HG03439 (cell line): Measurements from ENCODE around the gene GJD2.

ENCODE experiments used
- ATAC-seq: cut with Tn5 transposase; IDR thresholded peaks from one replicate; pipeline ENCODE4 v1.9.1; 2021; ENCODE audit warnings: mild to moderate bottlenecking, moderate library complexity; ENCODE audit not compliant: unreplicated experiment

Gene GJD2

DNA sequence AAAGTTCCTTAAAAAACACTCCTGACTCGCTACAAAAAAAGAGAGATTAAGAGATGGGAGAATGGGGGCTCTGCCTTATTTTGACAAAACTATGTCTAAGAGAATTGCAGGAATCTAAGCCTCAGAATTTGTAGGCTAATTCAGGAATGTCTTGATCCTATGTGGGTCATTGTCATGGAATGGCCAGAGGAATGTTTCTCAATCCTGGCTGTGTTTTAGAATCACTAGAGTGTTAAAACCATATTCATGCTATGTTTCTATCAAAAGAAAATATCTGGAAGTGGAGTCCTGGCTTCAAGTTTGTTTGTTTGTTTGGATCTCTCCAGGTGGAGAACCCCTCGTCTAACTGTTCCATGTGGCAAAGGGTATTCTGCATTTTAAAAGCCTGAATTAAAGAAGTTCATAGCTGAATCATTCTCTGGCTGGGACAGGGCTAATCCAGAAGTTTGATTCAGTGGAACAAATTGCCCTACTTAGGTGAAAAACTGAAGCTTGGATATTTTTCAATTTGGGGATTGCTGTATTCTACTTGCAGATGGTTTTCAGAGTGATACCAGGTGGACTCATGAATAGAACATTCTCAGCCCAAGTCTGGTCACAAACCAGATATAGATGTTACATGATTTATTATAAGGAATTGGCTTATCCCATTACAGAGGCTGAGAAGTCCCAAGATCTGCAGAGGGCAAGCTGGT is 28.2 kb downstream of the GJD2 start:
- ATAC-seq: no peak

DNA sequence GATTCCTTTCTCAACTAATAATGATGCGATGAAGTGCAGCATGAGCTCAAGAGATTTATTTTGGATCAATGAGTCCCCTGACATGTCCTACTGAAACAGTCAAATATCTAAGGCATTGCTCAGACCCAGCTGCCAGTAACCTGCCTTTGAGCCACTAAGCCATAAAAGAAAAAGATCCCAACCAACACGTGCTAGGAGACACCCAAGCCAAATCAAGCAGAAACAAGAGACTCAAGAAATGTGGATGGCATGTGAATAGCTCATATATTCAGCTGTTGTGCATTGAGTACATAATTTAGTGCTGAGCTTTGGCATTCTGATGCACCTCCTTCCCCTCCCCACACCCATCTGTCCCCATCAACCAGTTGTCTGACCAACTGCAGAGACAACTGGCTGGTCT is 29.2 kb downstream of the GJD2 start:
- ATAC-seq: no peak

DNA sequence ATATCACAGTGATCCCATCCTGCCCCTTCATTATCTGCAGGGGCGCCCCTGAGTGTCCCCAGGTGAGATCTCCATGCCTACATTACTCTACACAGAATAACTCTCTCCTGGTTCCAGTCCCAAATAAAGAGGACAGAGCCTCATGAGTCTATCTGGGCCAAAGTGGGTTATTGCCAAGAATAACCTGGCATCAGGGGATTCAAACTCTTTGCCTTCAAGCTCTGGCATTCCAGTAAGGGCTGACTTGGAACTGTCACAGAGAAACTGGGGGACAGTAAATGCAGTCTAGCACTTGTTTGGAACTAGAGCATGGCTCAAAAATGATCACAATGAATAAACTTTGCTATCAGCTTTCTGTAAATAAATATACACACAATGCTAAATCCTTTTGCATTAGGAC is 30.3 kb downstream of the GJD2 start:
- ATAC-seq: no peak

DNA sequence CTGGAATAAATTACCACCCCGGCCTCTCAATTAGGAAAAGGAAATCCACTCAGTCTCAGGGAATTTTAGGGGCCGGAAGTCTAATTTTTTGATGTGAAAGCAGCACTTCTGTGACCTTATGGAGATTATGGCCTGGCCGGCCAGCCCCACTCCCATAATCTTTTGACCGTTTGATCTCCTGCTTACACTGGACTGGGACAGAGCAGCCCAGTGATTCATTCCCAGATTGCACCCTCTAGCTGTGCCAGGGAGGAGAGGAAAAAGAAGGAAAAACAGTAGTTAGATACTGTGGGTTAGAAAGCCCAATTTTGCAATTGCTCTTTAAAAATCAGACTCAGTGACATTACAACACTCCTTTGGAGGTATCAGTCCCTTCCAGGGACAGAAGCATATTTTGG is 32.4 kb downstream of the GJD2 start:
- no peak for ATAC-seq

DNA sequence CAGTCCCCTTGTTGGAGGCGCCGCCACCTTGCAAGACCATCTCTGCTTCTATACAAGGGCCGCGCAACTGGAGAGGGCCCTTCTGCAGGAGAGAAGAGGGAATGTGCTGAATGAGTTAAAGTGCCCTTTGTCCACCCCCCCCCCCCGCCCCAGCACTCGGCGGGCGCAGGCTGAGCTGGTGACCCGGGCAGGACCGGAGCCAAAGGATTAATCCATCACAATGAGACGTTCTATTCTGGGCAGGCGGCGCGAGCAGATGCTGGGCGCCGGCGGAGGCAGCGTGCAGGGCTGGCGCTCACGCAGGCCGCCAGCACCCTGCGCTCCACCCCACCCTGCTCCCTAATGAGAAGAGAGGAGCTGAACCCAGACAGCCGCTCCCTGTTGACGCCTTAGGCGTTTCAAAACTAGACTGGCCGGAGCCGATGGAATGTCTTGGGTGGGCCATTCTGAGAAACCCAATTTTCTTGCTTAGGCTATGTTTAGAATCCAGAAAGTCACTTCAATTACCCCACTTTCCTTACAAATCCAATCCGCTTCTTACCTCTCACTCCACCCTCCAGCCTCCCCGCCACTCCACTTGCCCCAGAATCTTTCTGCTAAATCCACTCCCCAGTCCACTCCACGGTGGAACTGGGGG is 32.9 kb downstream of the GJD2 start:
- ATAC-seq: no peak

DNA sequence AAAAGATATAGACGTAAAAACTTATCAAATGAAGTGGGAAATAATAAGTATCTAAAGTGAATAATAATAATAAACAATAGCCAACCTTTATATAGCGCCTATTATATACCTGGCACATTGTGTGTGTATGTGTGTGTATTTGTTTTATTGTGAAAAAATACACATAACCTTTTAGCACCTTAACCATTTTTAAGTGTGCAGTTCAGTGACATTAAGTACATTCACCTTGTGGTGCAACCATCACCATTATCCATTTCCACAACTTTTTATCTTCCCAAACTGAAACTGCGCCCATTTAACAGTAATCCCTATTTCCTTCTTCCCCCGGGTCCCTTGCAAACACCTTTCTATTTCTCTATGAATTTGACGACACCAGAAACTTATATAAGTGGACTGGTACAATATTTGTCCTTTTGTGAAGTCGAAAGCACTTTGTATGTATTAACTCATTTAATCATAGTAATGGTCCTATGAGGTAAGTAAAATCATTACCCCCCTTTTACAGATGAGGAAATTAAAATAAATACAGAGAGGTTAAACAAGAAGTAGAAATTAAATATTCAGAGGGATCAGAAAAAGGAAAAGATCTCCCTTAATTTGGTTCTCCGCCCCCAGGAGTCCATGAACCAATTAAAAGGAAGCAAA is 33.5 kb downstream of the GJD2 start:
- no peak for ATAC-seq

DNA sequence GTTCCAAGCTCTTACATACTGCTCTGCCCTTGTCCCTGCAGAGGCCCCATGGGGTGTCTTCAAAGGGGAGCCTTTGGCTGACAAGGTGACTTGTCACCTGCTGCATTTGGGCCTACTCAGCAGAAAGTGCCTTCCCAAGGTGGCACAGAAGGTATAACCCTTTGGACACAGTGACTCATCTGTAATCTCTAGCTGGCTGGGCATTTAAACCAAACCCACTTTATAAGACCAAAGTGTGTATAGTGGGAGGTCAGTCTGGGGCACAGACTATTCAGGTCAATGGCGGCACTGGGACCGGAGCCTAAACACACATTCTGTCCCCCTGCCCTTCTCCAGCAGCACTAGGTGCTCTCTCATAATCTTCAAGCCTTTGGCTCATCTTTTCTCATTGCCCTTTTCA is 35.1 kb downstream of the GJD2 start:
- ATAC-seq: no peak

DNA sequence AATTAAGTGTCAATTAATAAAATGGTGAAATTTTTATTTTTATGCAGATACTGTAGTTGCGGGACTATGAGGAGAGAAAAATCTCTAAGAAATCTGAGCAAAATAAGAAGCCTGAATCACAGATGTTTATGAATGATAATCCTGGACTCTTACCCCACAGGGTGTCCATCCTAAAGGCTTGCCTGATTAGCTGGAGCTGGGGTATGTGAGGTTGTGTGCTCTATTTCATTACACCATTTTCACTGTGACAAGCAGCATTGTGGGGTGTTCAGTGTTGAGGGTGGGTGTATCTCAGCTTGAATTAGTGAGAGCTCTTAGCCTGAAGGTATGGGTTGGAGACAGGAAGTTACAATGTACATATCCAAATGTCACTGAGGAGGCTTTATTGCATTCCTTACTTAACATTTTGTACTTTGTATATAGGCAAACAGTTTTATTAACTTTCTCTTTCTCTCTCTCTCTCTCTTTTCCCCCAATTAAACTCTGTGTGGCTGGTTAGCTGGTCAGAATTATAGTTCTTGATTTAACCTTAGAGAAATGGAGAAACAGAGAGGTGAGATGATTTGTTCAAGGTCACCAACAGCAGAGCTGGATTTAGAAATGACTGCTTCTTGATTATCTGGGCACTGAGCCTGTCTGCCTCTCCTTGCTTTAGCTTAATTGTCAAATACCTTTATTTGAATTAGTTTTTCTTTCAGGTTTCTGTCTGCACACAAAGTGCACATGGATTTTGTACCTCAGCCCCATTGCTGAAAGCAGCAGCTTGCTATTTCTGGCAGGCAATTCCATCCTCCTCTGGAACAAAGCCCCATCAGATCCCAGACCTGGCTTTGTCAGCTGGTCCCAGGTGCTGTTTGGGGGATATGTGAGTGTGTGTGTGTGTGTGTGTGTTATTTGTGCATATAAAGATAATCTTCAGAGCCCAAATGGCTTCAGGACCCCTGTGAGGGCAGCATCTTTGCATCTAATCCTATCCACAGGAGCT is 35.8 kb downstream of the GJD2 start:
- no peak for ATAC-seq

DNA sequence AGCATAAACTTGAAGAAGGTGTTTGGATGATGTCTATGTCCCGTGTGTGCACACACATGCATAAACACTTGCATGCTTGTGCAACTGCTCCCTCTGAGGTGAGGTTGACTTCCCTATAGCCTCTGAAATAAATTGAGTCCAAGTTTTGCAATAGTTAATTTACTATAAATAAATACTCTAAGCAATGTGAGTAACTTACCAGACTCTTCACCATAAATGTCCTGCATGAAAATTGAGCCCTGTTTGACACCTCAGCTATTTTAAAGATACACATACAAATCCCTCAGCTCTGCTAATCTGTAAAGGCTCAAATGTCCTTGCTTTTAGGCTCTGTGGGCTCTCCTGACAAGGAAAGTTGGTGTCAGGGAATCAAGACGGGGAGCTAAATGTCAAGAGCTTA is 37.1 kb downstream of the GJD2 start:
- ATAC-seq: no peak

DNA sequence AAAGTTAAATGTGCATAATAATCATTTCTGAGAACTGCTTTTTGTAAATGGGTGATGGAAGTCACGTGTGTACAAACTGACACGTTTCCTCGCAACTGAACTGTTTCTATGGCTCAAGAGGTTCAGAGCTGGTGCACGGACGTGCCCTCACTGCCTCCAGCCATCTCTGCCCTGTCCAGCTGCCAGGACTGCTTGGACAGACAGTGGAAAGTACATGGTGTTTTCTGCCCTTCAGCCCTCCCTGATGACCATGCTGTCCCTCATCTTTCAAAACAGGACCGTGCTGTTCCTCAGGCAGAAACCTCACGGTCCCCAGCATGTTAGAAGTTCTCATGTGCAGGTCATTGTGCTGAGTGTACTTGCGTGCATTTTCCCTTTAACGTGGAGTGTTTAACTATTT is 38.7 kb downstream of the GJD2 start:
- ATAC-seq: no peak

DNA sequence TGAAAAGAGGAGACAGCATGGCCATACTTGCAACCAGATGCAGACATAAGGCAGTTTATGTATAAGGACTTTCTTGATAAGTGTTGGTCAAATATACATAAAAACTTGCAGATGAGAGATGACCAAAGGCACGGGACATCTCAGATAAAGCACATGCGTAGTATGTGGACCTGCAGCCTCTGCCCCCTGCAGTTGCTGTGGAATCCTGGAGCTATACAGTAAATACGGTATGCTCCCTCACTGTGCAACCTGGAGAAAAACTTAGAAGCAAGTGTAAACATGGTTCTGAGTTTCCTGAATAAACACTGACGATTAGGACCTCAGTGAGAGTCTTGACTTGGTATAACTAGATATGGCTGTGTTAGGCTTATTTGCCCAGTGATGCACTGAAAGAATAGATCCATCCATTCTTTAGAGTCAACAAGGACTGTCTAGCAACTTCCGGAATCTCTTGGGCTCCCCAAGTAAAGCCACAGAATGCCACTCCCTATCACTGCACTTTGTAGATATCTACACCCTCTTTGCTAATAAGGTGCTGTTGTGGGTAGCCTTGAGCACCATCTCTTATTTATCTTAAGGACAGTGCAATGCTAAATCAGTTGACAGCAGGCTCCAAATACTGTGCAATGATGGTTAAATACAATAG is 40.2 kb downstream of the GJD2 start:
- ATAC-seq: no peak

DNA sequence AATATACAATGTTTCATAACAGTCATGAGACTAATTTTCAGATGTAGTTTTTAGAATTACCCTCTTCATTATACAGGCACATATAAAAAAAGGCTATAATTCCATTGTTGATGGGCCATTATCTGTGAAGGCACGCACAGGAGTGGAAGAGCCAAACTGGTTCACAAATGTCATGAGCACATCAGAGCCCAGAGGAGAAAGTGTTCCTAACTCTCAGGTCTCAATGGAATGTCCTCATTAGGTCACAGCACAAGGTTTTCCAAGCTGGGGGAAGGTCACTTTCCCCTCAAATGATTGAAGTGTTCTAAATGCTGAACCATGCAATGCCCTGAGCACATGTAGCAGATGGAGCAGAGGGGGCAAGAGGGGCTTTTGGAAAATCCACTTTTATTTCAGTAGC is 41.2 kb downstream of the GJD2 start:
- ATAC-seq: no peak

DNA sequence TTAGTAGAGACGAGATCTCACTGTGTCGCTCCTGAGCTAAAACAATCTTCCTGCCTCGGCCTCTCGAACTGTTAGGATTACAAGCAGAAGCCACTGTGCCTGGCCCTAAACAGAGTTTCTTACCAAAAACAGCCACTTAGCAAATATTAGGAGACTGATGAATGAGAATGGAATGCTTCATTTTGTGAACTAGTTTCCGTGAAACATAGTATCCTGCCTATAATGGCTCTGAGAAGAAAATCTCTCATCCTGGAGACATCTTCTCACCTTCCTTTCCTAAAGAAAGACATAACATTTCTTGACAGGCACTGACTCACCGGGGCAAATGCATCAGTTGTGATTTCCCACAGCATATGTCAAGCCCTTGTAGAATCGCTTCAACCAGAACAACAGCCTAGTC is 44.9 kb downstream of the GJD2 start:
- no peak for ATAC-seq

DNA sequence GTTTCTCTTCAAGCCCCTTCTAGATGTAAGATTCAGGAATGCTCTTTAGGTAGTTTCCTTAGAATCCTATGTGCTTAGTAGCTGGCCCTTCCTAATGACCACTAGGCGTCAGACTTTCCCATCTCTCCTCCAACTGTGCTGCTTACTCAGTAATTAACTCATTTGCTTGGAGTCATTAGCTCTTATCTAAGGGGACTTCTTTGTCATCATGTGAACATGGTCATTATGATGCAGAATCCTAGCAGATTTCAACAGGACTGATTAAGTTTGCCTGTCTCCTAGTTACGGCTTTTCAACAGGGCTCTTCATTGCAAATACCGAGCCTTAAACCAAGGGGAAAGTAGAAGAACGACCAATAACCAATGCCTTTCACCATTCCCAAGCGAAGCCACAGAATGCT is 46.4 kb downstream of the GJD2 start:
- no peak for ATAC-seq

DNA sequence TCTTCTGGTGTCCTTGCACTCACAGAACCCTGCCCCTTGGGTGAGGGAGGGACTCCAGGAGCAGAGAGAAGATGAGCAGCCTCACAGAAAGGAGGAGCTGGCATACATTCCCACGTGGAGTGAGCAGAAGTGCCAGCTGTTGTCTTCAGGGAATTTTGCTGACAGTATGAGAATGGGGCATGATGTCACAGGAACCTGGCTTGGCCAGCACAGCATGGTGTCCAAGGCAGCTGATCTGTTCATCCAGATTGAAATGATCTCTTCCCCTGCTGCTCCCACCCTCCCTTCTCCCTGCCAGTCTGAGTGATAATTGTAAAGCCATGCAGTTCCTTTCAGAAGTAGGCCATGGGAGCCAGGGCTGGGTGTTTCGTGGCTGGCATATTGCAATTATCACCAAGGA is 53.3 kb downstream of the GJD2 start:
- ATAC-seq: no peak
